Spleen (tissue), 13 donors: Measurements from ENCODE around the gene CENPL. TPM values are rescaled to one million over a fixed set of nuclear protein-coding genes. Genes with fewer than 3 reads are reported as not detected.

Source experiments
- DNase-seq: peaks from one replicate; pipeline ENCODE4 v3.0.0-alpha.2; 2020
- H3K27ac ChIP-seq, 8 donors: fragments of 200-600 bp; sonication (generic) in 7 of 8; 1 replicate in 4 of 8; 2 replicates in 4 of 8; pipeline versions ENCODE4 v1.5.0 to v1.8.0; 2016 to 2021; ENCODE audit warnings: inconsistent platforms in 4 of 8, mild to moderate bottlenecking in 4 of 8, moderate library complexity in 1 of 8
- H3K27me3 ChIP-seq, 7 donors: fragments of 200-600 bp; sonication (generic) in 6 of 7; replicated peaks in 1 of 7; 1 replicate in 4 of 7; 2 replicates in 3 of 7; pipeline versions ENCODE4 v1.5.0 to v1.8.0; 2016 to 2021; ENCODE audit warnings: inconsistent platforms in 3 of 7, mild to moderate bottlenecking in 1 of 7
- H3K36me3 ChIP-seq, 6 donors: fragments of 200-600 bp; sonication (generic) in 5 of 6; 1 replicate in 4 of 6; 2 replicates in 2 of 6; pipeline versions ENCODE4 v1.5.0 to v1.8.0; 2016 to 2021; ENCODE audit warnings: inconsistent platforms in 2 of 6
- H3K4me1 ChIP-seq, 6 donors: fragments of 200-600 bp; sonication (generic) in 5 of 6; 1 replicate in 3 of 6; 2 replicates in 3 of 6; pipeline versions ENCODE4 v1.5.0 to v1.8.0; 2016 to 2021; ENCODE audit warnings: inconsistent platforms in 3 of 6
- H3K4me3 ChIP-seq, 8 donors: fragments of 200-600 bp; sonication (generic) in 7 of 8; 1 replicate in 4 of 8; 2 replicates in 4 of 8; pipeline versions ENCODE4 v1.5.0 to v1.8.0; 2016 to 2021; ENCODE audit warnings: inconsistent platforms in 4 of 8, mild to moderate bottlenecking in 4 of 8, moderate library complexity in 2 of 8
- H3K9me3 ChIP-seq, 8 donors: fragments of 200-600 bp; sonication (generic) in 7 of 8; 1 replicate in 4 of 8; 2 replicates in 4 of 8; pipeline versions ENCODE4 v1.5.0 to v1.8.0; 2016 to 2021; ENCODE audit warnings: inconsistent platforms in 4 of 8
- POLR2A ChIP-seq, 3 donors: fragments of 450-650 bp; IDR thresholded peaks; one replicate each; pipeline ENCODE4 v1.5.1; 2017; ENCODE audit warnings: antibody characterized with exemption in 3 of 3, mild to moderate bottlenecking in 1 of 3
- POLR2AphosphoS5 ChIP-seq, 3 donors: sonication (generic); formaldehyde crosslinking; IDR thresholded peaks; one replicate each; pipeline ENCODE4 v1.5.1; 2017; ENCODE audit warnings: antibody characterized with exemption in 3 of 3
- WGBS, 5 donors: extraction: QIAGEN DNeasy Blood & Tissue Kit in 3 of 5; methylation state at CpG; one replicate each; pipeline versions ENCODE4 v1.1.5 to v1.1.7; 2013 to 2018; 5-methylcytosine and 5-hydroxymethylcytosine counted together
- intact Hi-C: fragments of 100-400 bp; cut with DNase I; formaldehyde crosslinking; loops from one replicate; pipeline ENCODE4 v1.15.0; 2023; ENCODE audit warnings: low total_unique reads
- long read RNA-seq, 2 donors: transcript quantifications; one replicate each; lab custom pipeline, GENCODE V29; 2026
- polyA plus RNA-seq, 3 donors: library from polyadenylated mRNA; stranded (reverse); fragments of 200-250 nt; gene quantifications; one replicate each; pipeline ENCODE4 v1.2.1, GENCODE V29; 2013
- total RNA-seq, 7 donors: library from RNA; depleted of rRNA in 3 of 7; stranded (reverse); fragments of >200 nt in 3 of 7; fragmentation: NEBNext Ultra II Directional in 4 of 7; extraction: Animal tissue kit (Norgen Biotek cat#: 25700) in 4 of 7; gene quantifications; one replicate each; pipeline versions ENCODE4 v1.1.0 to v1.2.1, GENCODE V29; 2016 to 2021
- TF ChIP-seq, protein P1 (sequence below), 11 experiments: fragments of 200-600 bp in 7 of 11; fragments of 450-650 bp in 4 of 11; sonication (generic) in 4 of 11; IDR thresholded peaks in 8 of 11; conservative IDR thresholded peaks in 3 of 11; 1 replicate in 7 of 11; 2 replicates in 4 of 11; pipeline versions ENCODE4 v1.4.0 to v1.8.0; 2016 to 2021; ENCODE audit warnings: antibody characterized with exemption in 11 of 11, inconsistent platforms in 4 of 11, mild to moderate bottlenecking in 1 of 11
- donor health status: healthy with polysubstance abuse.
- donor health status: DM: no; HTN: no; CAD: no; lungs with moderate emphysema.
- donor health status: DM: no; HTN: no; CAD: no.
- donor health status: Bipolar disorder and iron deficiency.
- donor health status: healthy.
- donor health status: DM: no; HTN: no; CAD: no.
- donor health status: DM: yes; HTN: yes; CAD: no.

CENPL gene, protein sequence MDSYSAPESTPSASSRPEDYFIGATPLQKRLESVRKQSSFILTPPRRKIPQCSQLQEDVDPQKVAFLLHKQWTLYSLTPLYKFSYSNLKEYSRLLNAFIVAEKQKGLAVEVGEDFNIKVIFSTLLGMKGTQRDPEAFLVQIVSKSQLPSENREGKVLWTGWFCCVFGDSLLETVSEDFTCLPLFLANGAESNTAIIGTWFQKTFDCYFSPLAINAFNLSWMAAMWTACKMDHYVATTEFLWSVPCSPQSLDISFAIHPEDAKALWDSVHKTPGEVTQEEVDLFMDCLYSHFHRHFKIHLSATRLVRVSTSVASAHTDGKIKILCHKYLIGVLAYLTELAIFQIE
- 10 to 100 TPM in 2 of 7 donors, 1 to 10 TPM in 5; 4.7 to 22.2 (median 7.9) TPM for total RNA-seq
- polyA plus RNA-seq: 1 to 10 TPM; 2.4 to 5.7 (median 3.8) TPM
- long read RNA-seq, donor 1, partial matches to known transcripts: 0 of 4 reads
- long read RNA-seq, donor 1, other reads (novel, unspliced or antisense): 0 of 4 reads
- long read RNA-seq, donor 2, partial matches to known transcripts: 0 of 1 reads
- long read RNA-seq, donor 2, other reads (novel, unspliced or antisense): 0 of 1 reads

DNA sequence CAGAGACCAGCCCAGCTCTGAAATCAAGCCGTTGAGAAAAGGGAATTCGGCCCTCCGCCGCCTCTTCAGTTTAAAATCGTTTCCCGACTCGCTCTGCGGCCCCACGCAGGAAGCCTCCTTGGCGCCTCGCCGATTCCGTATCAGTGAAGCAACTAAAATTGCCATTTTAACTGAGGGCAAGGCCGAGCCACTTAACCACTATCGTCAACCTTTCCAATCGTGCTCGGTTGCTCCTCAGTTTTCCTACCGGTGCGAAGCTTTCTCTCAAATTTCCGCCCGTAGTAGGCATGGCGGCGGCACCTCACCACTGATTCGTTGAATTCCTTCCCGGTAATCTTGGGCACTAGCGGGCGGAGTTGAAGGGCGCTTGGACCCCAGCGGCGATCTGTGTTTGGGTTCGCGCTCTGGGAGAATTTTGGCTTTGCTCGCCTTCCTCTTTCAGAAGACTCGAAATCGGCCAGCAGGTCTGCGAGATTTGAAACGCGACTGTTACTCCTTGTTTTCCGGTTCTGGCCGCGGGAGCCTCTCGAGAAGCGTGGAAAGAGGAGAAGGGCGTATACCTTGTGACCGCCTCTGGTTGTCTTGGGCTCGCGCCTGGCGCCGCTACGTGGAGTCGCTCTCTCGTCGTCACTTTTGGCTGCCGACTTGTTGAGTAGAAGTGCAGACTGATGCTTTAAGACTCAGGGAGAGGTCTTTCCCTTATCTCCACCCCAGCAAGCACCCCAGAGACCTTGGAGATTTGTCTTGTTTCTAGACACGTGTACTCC is at the start of gene CENPL, which contains the start of gene DARS2:
Gene CENPL, minus strand, starts transcription at position 569 of the 767 bp plus-strand sequence. CDS start 13,584 bp downstream, outside the sequence.
Gene DARS2, plus strand, starts transcription at position 359 of the 767 bp plus-strand sequence. CDS start 557 bp downstream, outside the sequence.
- Histone ChIP-seq H3K27ac (peak within 1 kb of the TSS; percentile 92 to 97 (median 94)), H3K9me3 (no peaks in the 10 kb centered on the region), H3K36me3 (peaks cover 0 to 19% (median 0%) of the 10 kb centered on the region in 6 donors), H3K4me1 (peaks cover 11 to 75% (median 48%) of the 10 kb centered on the region in 6 donors), H3K27me3 (no peaks in the 10 kb centered on the region), H3K4me3 (peak within 1 kb of the TSS; percentile 67 to 99 (median 76))
- 0 to 1% (median 0%) methylated on average over 55 of the region's 55 CpGs for WGBS, 5 donors
- intact Hi-C loops: loop anchor here (5.0 kb wide), 2 partner anchors 392 to 1082 kb away; no protein-coding TSS in a partner anchor
- TF ChIP-seq POLR2A (IDR thresholded peaks at IDR 0.05) (peak in 1 of 3 donors; percentile 25), POLR2AphosphoS5 (IDR thresholded peaks at IDR 0.05) (peak; percentile 76 to 95 (median 88))
- TF ChIP-seq, protein P1, sequence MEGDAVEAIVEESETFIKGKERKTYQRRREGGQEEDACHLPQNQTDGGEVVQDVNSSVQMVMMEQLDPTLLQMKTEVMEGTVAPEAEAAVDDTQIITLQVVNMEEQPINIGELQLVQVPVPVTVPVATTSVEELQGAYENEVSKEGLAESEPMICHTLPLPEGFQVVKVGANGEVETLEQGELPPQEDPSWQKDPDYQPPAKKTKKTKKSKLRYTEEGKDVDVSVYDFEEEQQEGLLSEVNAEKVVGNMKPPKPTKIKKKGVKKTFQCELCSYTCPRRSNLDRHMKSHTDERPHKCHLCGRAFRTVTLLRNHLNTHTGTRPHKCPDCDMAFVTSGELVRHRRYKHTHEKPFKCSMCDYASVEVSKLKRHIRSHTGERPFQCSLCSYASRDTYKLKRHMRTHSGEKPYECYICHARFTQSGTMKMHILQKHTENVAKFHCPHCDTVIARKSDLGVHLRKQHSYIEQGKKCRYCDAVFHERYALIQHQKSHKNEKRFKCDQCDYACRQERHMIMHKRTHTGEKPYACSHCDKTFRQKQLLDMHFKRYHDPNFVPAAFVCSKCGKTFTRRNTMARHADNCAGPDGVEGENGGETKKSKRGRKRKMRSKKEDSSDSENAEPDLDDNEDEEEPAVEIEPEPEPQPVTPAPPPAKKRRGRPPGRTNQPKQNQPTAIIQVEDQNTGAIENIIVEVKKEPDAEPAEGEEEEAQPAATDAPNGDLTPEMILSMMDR (IDR thresholded peaks at IDR 0.05 in 8 of 11, conservative IDR thresholded peaks at IDR 0.05 in 3 of 11): peak in 1 of 11 experiments; percentile 15
- peak; percentile 96 for DNase-seq

DNA sequence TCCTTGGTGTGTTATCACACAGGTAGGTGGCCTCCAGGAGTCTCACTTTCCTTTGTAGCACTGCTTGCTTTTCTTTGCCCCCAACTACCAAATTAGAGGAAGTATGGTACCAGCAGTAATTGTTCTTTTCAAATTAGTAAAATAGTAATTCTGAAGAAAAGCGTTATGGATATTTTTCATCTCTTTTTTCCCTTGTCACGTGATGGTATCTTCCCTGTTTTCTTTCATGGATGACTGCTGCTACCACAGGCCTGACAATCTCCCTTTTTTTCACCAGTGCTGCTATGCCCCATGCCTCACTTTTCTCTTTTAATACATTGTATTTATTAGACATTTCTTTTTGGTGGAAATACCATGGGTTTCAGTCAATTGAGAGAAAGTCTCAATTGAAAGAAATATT is 46.8 kb upstream of the CENPL start:
- 31 to 89% (median 72%) methylated on average over 2 of the region's 2 CpGs for whole genome bisulfite sequencing, 5 donors
- Histone ChIP-seq H3K27ac (peak overlapping the region; percentile 72 to 99 (median 98)), H3K9me3 (no peaks in the 10 kb centered on the region), H3K4me3 (peak overlapping the region in 1 of 8 donors; percentile 91), H3K4me1 (peaks cover 28 to 66% (median 46%) of the 10 kb centered on the region in 6 donors), H3K36me3 (peaks cover 0 to 50% (median 21%) of the 10 kb centered on the region in 6 donors), H3K27me3 (no peaks in the 10 kb centered on the region)
- intact Hi-C loops: no loop called here
- TF ChIP-seq POLR2A (IDR thresholded peaks at IDR 0.05) (no peak), POLR2AphosphoS5 (IDR thresholded peaks at IDR 0.05) (no peak)
- TF ChIP-seq, protein P1 (IDR thresholded peaks at IDR 0.05 in 8 of 11, conservative IDR thresholded peaks at IDR 0.05 in 3 of 11): no peak
- no peak for DNase-seq

DNA sequence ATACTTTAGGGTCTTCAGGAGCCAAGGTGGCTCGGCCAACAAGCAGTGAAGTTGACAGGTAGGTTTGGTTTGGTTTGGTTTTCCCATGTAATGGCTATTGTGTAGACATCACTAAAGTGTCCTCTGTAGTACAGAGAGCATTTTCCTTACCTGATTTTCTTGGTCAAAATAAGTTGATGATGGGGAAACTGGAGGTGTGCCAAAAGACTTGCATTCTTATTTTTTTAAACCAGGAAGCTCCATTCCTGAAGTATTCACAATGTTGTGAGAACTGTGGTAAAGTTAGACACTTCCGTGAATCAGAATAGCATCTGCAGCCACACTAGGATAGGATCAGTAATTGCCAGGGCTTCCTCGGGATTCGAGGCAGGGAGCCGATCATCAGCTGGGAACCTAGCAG is 46.4 kb upstream of the CENPL start:
- H3K27me3 ChIP-seq: no peaks in the 10 kb centered on the region
- H3K36me3 ChIP-seq: peaks cover 0 to 50% (median 18%) of the 10 kb centered on the region in 6 donors
- peaks cover 30 to 70% (median 50%) of the 10 kb centered on the region in 6 donors for H3K4me1 ChIP-seq
- intact Hi-C loops: no loop called here
- no peaks in the 10 kb centered on the region for H3K9me3 ChIP-seq
- H3K4me3 ChIP-seq: peak overlapping the region in 3 of 8 donors; percentile 12 to 91 (median 16)
- peak overlapping the region; percentile 72 to 99 (median 98) for H3K27ac ChIP-seq
- no peak for TF ChIP-seq POLR2A (IDR thresholded peaks at IDR 0.05)
- no peak for TF ChIP-seq POLR2AphosphoS5 (IDR thresholded peaks at IDR 0.05)
- TF ChIP-seq, protein P1 (IDR thresholded peaks at IDR 0.05 in 8 of 11, conservative IDR thresholded peaks at IDR 0.05 in 3 of 11): no peak
- 67 to 73% (median 69%) methylated on average over 5 of the region's 5 CpGs for WGBS, 5 donors
- no peak for DNase-seq
